ENCODE data around the gene RRAS.

The RRAS gene

DNA sequence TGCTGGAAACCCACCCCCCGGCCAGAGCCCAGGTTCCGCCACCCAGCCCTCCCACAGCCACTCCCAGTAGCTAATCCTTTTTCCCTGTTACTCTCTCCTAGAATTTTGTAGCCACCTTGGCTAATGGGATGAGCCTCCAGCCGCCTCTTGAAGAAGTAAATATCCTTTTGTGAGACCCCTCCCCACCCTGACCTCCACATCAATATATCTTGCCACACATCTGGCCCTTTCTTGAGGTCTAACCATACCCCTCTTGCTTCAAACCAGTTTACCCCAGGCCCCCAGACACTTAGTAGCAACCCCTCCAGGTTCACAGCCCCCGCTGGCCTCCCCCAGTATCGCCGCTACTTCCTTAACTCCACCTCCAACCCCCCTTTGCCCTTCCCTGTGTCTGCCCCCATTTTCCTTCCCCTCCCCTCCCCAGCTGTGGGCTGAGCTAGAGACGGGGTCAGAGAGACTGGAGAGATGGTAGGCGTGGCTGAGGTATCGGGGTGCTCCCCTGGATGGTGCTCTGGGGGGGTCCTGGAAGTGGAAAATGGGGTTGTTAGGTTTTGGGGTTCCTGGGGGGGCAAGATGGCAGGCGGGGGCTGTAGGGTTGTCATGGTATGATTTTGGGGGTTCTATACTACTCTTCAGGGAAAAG, 39.9 kb upstream of the RRAS start:
- TF ChIP-seq TAF1 (IDR thresholded peaks at IDR 0.05; ENCODE audit: borderline replicate concordance, insufficient read depth, low read length) (no peak), FOXP2 (optimal IDR thresholded peaks at IDR 0.05; ENCODE audit: borderline replicate concordance, extremely low read depth, extremely low read length, insufficient read depth) (no peak), SIN3A (IDR thresholded peaks at IDR 0.05; ENCODE audit: borderline replicate concordance, insufficient read depth, low read length) (no peak), POLR2AphosphoS5 (IDR thresholded peaks at IDR 0.05; ENCODE audit: low read depth, low read length) (no peak), REST (IDR thresholded peaks at IDR 0.05; ENCODE audit: insufficient read depth in 1 of 2, low read depth in 2 of 2, low read length in 2 of 2) (no peak)

DNA sequence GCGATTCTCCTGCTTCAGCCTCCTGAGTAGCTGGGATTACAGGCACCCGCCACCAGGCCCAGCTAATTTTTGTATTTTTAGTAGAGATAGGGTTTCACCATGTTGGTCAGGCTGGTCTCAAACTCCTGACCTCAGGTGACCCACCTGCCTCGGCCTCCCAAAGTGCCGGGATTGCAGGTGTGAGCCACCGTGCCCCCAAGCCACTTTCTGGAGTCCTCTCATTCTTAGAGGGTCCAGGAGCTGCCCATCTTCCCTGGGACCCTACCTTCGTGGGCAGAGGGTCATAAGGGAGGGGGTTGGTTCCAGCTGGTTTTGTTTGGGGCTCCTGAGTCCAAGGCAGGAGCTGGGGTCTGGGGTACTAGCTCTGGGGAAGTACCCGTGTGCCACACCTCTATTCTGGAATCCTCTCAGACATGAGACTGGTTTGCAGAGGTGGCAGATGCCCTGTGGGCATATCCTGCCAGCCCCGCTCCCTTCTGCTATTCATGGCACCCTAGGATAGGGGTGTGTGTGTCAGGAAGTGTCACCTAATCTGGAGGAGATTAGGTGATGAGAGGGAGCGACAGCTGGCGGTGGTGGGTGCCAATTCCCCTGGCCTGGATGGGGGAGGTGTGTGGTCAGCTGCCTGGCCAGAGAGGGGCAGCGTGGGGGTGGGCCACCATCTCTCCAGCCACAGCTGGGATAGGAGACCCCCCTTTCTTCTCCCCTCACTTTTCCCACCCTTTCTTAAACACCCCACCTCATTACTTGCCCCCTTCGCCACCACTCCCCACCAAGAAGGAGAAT, 39.2 kb upstream of the RRAS start:
- TF ChIP-seq SIN3A (IDR thresholded peaks at IDR 0.05; ENCODE audit: borderline replicate concordance, insufficient read depth, low read length) (no peak), POLR2AphosphoS5 (IDR thresholded peaks at IDR 0.05; ENCODE audit: low read depth, low read length) (no peak), TAF1 (IDR thresholded peaks at IDR 0.05; ENCODE audit: borderline replicate concordance, insufficient read depth, low read length) (no peak), REST (IDR thresholded peaks at IDR 0.05; ENCODE audit: insufficient read depth in 1 of 2, low read depth in 2 of 2, low read length in 2 of 2) (no peak), FOXP2 (optimal IDR thresholded peaks at IDR 0.05; ENCODE audit: borderline replicate concordance, extremely low read depth, extremely low read length, insufficient read depth) (no peak)

DNA sequence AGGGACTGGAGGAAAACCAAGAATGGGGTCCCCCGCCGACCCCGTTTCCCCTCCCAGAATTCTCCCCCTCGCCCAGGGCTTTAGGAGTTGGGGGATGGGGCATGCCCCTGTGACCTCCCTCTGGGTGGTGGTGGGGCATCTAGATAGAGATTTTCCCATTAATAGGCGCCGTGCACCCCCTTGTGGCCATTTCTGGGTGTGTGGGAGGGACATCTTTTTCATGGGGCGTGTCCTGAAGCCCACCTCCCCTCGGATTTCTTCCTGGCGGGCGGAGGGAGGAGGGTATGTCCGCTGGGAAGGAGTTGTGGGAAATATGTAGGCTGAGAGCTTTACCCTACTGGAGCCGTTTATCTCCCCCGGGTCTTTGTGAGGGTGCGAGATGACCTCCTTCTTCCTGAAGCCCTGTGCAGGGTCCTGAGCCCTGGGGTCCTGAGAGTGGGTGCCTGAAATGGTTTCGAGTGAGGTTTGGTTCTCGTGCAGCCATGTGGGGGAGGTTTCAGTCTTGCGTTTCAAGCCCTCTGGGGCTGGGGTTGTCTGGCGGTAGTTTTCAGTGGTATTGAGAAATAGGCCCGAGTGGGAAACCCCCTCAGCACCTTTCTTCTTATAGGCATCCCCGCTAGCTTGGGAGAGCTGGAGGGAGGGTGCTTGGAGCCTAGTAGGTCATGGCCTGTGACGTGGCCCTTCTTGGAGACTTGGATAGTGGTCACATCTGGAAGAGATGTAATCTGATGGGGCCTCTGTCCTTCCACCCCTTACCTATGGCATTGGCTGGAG, 38.1 kb upstream of the RRAS start:
- TF ChIP-seq REST (IDR thresholded peaks at IDR 0.05; ENCODE audit: insufficient read depth in 1 of 2, low read depth in 2 of 2, low read length in 2 of 2) (no peak), SIN3A (IDR thresholded peaks at IDR 0.05; ENCODE audit: borderline replicate concordance, insufficient read depth, low read length) (no peak), POLR2AphosphoS5 (IDR thresholded peaks at IDR 0.05; ENCODE audit: low read depth, low read length) (no peak), FOXP2 (optimal IDR thresholded peaks at IDR 0.05; ENCODE audit: borderline replicate concordance, extremely low read depth, extremely low read length, insufficient read depth) (no peak), TAF1 (IDR thresholded peaks at IDR 0.05; ENCODE audit: borderline replicate concordance, insufficient read depth, low read length) (no peak)

- peak; percentile 83 for TF ChIP-seq POLR2AphosphoS5 (IDR thresholded peaks at IDR 0.05; ENCODE audit: low read depth, low read length)
- 0 out of 4 replicates have a peak, but pooled peaks of 1 of the 2 experiments have one; percentile 26 for TF ChIP-seq REST (IDR thresholded peaks at IDR 0.05; ENCODE audit: insufficient read depth in 1 of 2, low read depth in 2 of 2, low read length in 2 of 2)
- TF ChIP-seq TAF1 (IDR thresholded peaks at IDR 0.05; ENCODE audit: borderline replicate concordance, insufficient read depth, low read length): peak; percentile 90
- TF ChIP-seq SIN3A (IDR thresholded peaks at IDR 0.05; ENCODE audit: borderline replicate concordance, insufficient read depth, low read length): peak; percentile 68; the same call in 1 of the 2 replicates
- peak; percentile 8 for TF ChIP-seq FOXP2 (optimal IDR thresholded peaks at IDR 0.05; ENCODE audit: borderline replicate concordance, extremely low read depth, extremely low read length, insufficient read depth)
Measured at GRCh38 chr19:49677231-49677900, 37.4 kb upstream of the RRAS start, which contains the start of gene PRMT1. TSS of gene PRMT1 (plus strand) at chr19:49677271. CDS start at chr19:49677281, 10 bp downstream.

Data from PFSK-1 (cell line).